Mesenchymal stem cell (in vitro differentiated cells and primary cell): ENCODE measurements around the gene SPINK5.

ENCODE experiments used
- DNase-seq: peaks from one replicate; pipeline ENCODE4 v3.0.0-alpha.2; 2013
- H2AFZ ChIP-seq: one replicate; pipeline ENCODE4 v1.6.1; 2013; ENCODE audit warnings: low read depth, mild to moderate bottlenecking, control low read depth, inconsistent platforms, low read length, moderate library complexity
- H2AK5ac ChIP-seq: 2 replicates; pipeline ENCODE4 v1.6.1; 2013; ENCODE audit warnings: low read length, moderate library complexity, mild to moderate bottlenecking, inconsistent platforms; ENCODE audit not compliant: severe bottlenecking
- H2BK120ac ChIP-seq: one replicate; pipeline ENCODE4 v1.6.1; 2013; ENCODE audit warnings: low read depth, mild to moderate bottlenecking, inconsistent platforms, low read length, moderate library complexity
- H2BK12ac ChIP-seq, 2 experiments: one replicate each; pipeline ENCODE4 v1.6.1; 2013; ENCODE audit warnings: inconsistent platforms in 2 of 2, low read length in 2 of 2, mild to moderate bottlenecking in 2 of 2, moderate library complexity in 2 of 2, control low read depth in 1 of 2
- H2BK15ac ChIP-seq: one replicate; pipeline ENCODE4 v1.6.1; 2013; ENCODE audit warnings: mild to moderate bottlenecking, low read depth, inconsistent platforms; ENCODE audit not compliant: poor library complexity, severe bottlenecking
- H2BK5ac ChIP-seq: 2 replicates; pipeline ENCODE4 v1.6.1; 2013; ENCODE audit warnings: low read depth, mild to moderate bottlenecking, low read length, control low read depth, inconsistent platforms; ENCODE audit not compliant: poor library complexity, severe bottlenecking
- H3K14ac ChIP-seq, 2 experiments: one replicate each; pipeline ENCODE4 v1.6.1; 2013; ENCODE audit warnings: inconsistent platforms in 2 of 2, low read length in 2 of 2, control low read depth in 1 of 2, mild to moderate bottlenecking in 1 of 2, moderate library complexity in 1 of 2
- H3K18ac ChIP-seq, 2 experiments: one replicate each; pipeline ENCODE4 v1.6.1; 2013; ENCODE audit warnings: inconsistent platforms in 2 of 2, low read length in 2 of 2, control low read depth in 1 of 2, low read depth in 1 of 2, mild to moderate bottlenecking in 1 of 2
- H3K23ac ChIP-seq, 2 experiments: one replicate each; pipeline ENCODE4 v1.6.1; 2013; ENCODE audit warnings: inconsistent platforms in 2 of 2, low read length in 2 of 2, mild to moderate bottlenecking in 2 of 2, moderate library complexity in 2 of 2, control low read depth in 1 of 2
- H3K27ac ChIP-seq: 2 replicates; pipeline ENCODE4 v1.5.1; 2013; ENCODE audit warnings: mild to moderate bottlenecking, moderate library complexity, low read length, control low read depth, inconsistent platforms; ENCODE audit not compliant: poor library complexity, severe bottlenecking
- H3K27me3 ChIP-seq, 2 experiments: 2 replicates each; pipeline versions ENCODE4 v1.6.1 to v1.7.0; 2013; ENCODE audit warnings: low read length in 2 of 2, mild to moderate bottlenecking in 2 of 2, moderate library complexity in 2 of 2, control low read depth in 1 of 2, inconsistent platforms in 1 of 2; ENCODE audit not compliant: control insufficient read depth in 1 of 2, insufficient read depth in 1 of 2
- H3K36me3 ChIP-seq, 2 experiments: 2 replicates each; pipeline versions ENCODE4 v1.6.1 to v1.7.0; 2013; ENCODE audit warnings: low read length in 2 of 2, control low read depth in 1 of 2, inconsistent platforms in 1 of 2, low read depth in 1 of 2, mild to moderate bottlenecking in 1 of 2; ENCODE audit not compliant: insufficient read depth in 2 of 2, control insufficient read depth in 1 of 2
- H3K4ac ChIP-seq, 2 experiments: one replicate each; pipeline ENCODE4 v1.6.1; 2013; ENCODE audit warnings: inconsistent platforms in 2 of 2, low read length in 2 of 2, mild to moderate bottlenecking in 2 of 2, moderate library complexity in 2 of 2, control low read depth in 1 of 2, low read depth in 1 of 2
- H3K4me1 ChIP-seq: 2 replicates; pipeline ENCODE4 v1.6.1; 2013; ENCODE audit warnings: low read depth, low read length, control low read depth; ENCODE audit not compliant: control insufficient read depth, insufficient read depth
- H3K4me2 ChIP-seq: 2 replicates; pipeline ENCODE4 v1.6.1; 2013; ENCODE audit warnings: low read length, mild to moderate bottlenecking, inconsistent platforms; ENCODE audit not compliant: poor library complexity, severe bottlenecking
- H3K4me3 ChIP-seq, 2 experiments: 2 replicates each; pipeline versions ENCODE4 v1.5.1 to v1.7.0; 2013; ENCODE audit warnings: low read length in 2 of 2, mild to moderate bottlenecking in 2 of 2, control low read depth in 1 of 2, low read depth in 1 of 2; ENCODE audit not compliant: insufficient read depth in 1 of 2
- H3K79me1 ChIP-seq: replicated peaks from 2 replicates; pipeline ENCODE4 v1.6.1; 2013; ENCODE audit warnings: mild to moderate bottlenecking, control low read depth, low read length, inconsistent platforms; ENCODE audit not compliant: poor library complexity, severe bottlenecking
- H3K9ac ChIP-seq: 2 replicates; pipeline ENCODE4 v1.7.0; 2013; ENCODE audit warnings: mild to moderate bottlenecking, low read length, moderate library complexity
- H3K9me3 ChIP-seq: 2 replicates; pipeline ENCODE4 v1.7.0; 2013; ENCODE audit warnings: mild to moderate bottlenecking, low read length; ENCODE audit not compliant: control insufficient read depth
- H4K8ac ChIP-seq: one replicate; pipeline ENCODE4 v1.6.1; 2013; ENCODE audit warnings: inconsistent platforms, mild to moderate bottlenecking, low read length, moderate library complexity
- H4K91ac ChIP-seq: one replicate; pipeline ENCODE4 v1.6.1; 2013; ENCODE audit warnings: mild to moderate bottlenecking, low read length, inconsistent platforms
- whole genome bisulfite sequencing: methylation state at CpG from one replicate; pipeline ENCODE4 v1.1.7; 2013; ENCODE audit warnings: mixed read lengths; 5-methylcytosine and 5-hydroxymethylcytosine counted together

The SPINK5 gene

GRCh38 chr5:148084269-148084668, 20.5 kb downstream of the SPINK5 start:
- Histone ChIP-seq H2BK15ac (no peak overlapping the region), H3K27me3 (no peaks in the 10 kb centered on the region), H3K9ac (no peak overlapping the region), H3K14ac (no peak overlapping the region), H3K18ac (no peak overlapping the region), H2BK12ac (no peak overlapping the region), H3K4me1 (no peaks in the 10 kb centered on the region), H3K4ac (no peak overlapping the region), H2AK5ac (no peak overlapping the region), H2BK120ac (no peak overlapping the region), H4K8ac (no peak overlapping the region), H3K36me3 (no peaks in the 10 kb centered on the region), H3K4me2 (no peak overlapping the region), H3K9me3 (no peaks in the 10 kb centered on the region), H3K4me3 (no peak overlapping the region), H3K27ac (no peak overlapping the region), H2AFZ (no peak overlapping the region), H3K79me1 (no peaks in the 10 kb centered on the region), H3K23ac (no peak overlapping the region), H4K91ac (no peak overlapping the region), H2BK5ac (no peak overlapping the region)
- no peak for DNase-seq
- WGBS: no CpG with 5 or more reads among the region's 2 CpGs

GRCh38 chr5:148085310-148085709, 21.5 kb downstream of the SPINK5 start:
- Histone ChIP-seq H4K91ac (no peak overlapping the region), H3K4me1 (no peaks in the 10 kb centered on the region), H3K14ac (no peak overlapping the region)

GRCh38 chr5:148085977-148086705, 22.4 kb downstream of the SPINK5 start:
- no peak overlapping the region for H2BK5ac ChIP-seq
- H3K14ac ChIP-seq: no peak overlapping the region
- H3K9me3 ChIP-seq: no peaks in the 10 kb centered on the region
- no peak overlapping the region for H3K9ac ChIP-seq
- H3K4ac ChIP-seq: no peak overlapping the region
- H2BK120ac ChIP-seq: no peak overlapping the region
- no peak for DNase-seq
- H3K79me1 ChIP-seq: no peaks in the 10 kb centered on the region
- no peaks in the 10 kb centered on the region for H3K4me1 ChIP-seq
- no peak overlapping the region for H4K91ac ChIP-seq
- no peak overlapping the region for H2AFZ ChIP-seq
- no peaks in the 10 kb centered on the region for H3K27me3 ChIP-seq
- no peak overlapping the region for H2BK12ac ChIP-seq
- no peak overlapping the region for H3K4me2 ChIP-seq
- no peak overlapping the region for H3K4me3 ChIP-seq
- 95% methylated on average over 4 of the region's 7 CpGs for WGBS
- H3K27ac ChIP-seq: no peak overlapping the region
- no peak overlapping the region for H4K8ac ChIP-seq
- H3K23ac ChIP-seq: no peak overlapping the region
- no peaks in the 10 kb centered on the region for H3K36me3 ChIP-seq
- no peak overlapping the region for H2AK5ac ChIP-seq
- H2BK15ac ChIP-seq: no peak overlapping the region
- no peak overlapping the region for H3K18ac ChIP-seq

More at GRCh38 chr5:148085310-148085709, 21.5 kb downstream of the SPINK5 start:
- Histone ChIP-seq H3K79me1 (no peaks in the 10 kb centered on the region), H3K9ac (no peak overlapping the region), H2AK5ac (no peak overlapping the region), H3K9me3 (no peaks in the 10 kb centered on the region), H3K18ac (no peak overlapping the region), H3K27ac (no peak overlapping the region), H2BK5ac (no peak overlapping the region), H3K23ac (no peak overlapping the region), H3K4ac (no peak overlapping the region), H3K36me3 (no peaks in the 10 kb centered on the region), H2BK15ac (no peak overlapping the region), H4K8ac (no peak overlapping the region), H3K4me2 (no peak overlapping the region), H2BK120ac (no peak overlapping the region), H2BK12ac (no peak overlapping the region), H2AFZ (no peak overlapping the region), H3K4me3 (no peak overlapping the region), H3K27me3 (no peaks in the 10 kb centered on the region)
- DNase-seq: no peak

GRCh38 chr5:148090146-148090772, 26.5 kb downstream of the SPINK5 start:
- Histone ChIP-seq H3K18ac (no peak overlapping the region), H4K91ac (no peak overlapping the region), H2AK5ac (no peak overlapping the region), H2BK12ac (no peak overlapping the region), H3K14ac (no peak overlapping the region), H4K8ac (no peak overlapping the region), H3K9ac (no peak overlapping the region), H3K23ac (no peak overlapping the region), H3K9me3 (no peaks in the 10 kb centered on the region), H3K4me1 (no peaks in the 10 kb centered on the region), H2BK120ac (no peak overlapping the region), H2AFZ (no peak overlapping the region), H2BK5ac (no peak overlapping the region), H3K4ac (no peak overlapping the region), H3K27me3 (no peaks in the 10 kb centered on the region), H3K4me3 (no peak overlapping the region), H3K4me2 (no peak overlapping the region), H2BK15ac (no peak overlapping the region), H3K79me1 (no peaks in the 10 kb centered on the region), H3K27ac (no peak overlapping the region), H3K36me3 (no peaks in the 10 kb centered on the region)
- DNase-seq: no peak
- WGBS: 52% methylated on average over 3 of the region's 5 CpGs
